GM12878 (cell line): ENCODE results near the gene GSTM5. TPM values are rescaled to one million over a fixed set of nuclear protein-coding genes. Genes with fewer than 3 reads are reported as not detected.

ENCODE experiments used
- ATAC-seq: fragments of 200-7000 bp; cut with Tn5 transposase; 3 replicates; pipeline ENCODE4 v1.9.1; 2020; ENCODE audit warnings: mild to moderate bottlenecking, moderate library complexity
- BruUV-seq: library from RNA; stranded (reverse); fragments of 400-500 nt; replicated peaks from 2 replicates; lab custom pipeline; 2021; lab: Mats Ljungman, UMichigan
- CTCF ChIA-PET: fragments of 300-600 bp; sonication (Branson Sonifier 250); formaldehyde crosslinking; extraction: SDS; loops from one replicate; lab custom pipeline; 2021; ENCODE audit warnings: inconsistent platforms; lab: Yijun Ruan, JAX
- POLR2A ChIA-PET: fragments of 350-600 bp; formaldehyde crosslinking; extraction: SDS; loops from one replicate; lab custom pipeline; 2021; ENCODE audit warnings: inconsistent platforms; lab: Charles Lee
- RAD21 ChIA-PET: fragments of 300-600 bp; sonication (Branson Sonifier 250); formaldehyde crosslinking; loops from one replicate; lab custom pipeline; 2023; ENCODE audit warnings: antibody characterized with exemption; ENCODE audit not compliant: unreplicated experiment; lab: Charles Lee
- SMC1A ChIA-PET: fragments of 300-600 bp; sonication (Branson Sonifier 250); formaldehyde crosslinking; loops from one replicate; lab custom pipeline; 2023; ENCODE audit not compliant: unreplicated experiment, uncharacterized antibody; lab: Charles Lee
- DNase-seq: peaks from one replicate; pipeline ENCODE4 v3.0.0-alpha.2; 2011; ENCODE audit warnings: low read depth, low spot score
- FAIRE-seq: peaks from 3 replicates; lab custom pipeline; 2011; peaks lifted over from hg19 to GRCh38; lab: Jason Lieb, UNC
- H2AFZ ChIP-seq: 2 replicates; pipeline ENCODE4 v1.6.0; 2011; ENCODE audit warnings: low read depth, low read length, control low read depth; ENCODE audit not compliant: control insufficient read depth
- H3K27ac ChIP-seq: 2 replicates; pipeline ENCODE4 v1.5.1; 2011; ENCODE audit warnings: control low read depth; ENCODE audit not compliant: control insufficient read depth, insufficient read depth
- H3K27me3 ChIP-seq, 2 experiments: replicated peaks in 1 of 2; 2 replicates each; pipeline versions ENCODE4 v1.6.0 to v1.6.1; 2011; ENCODE audit warnings: low read length in 1 of 2; ENCODE audit not compliant: control insufficient read depth in 2 of 2, insufficient read depth in 2 of 2
- H3K36me3 ChIP-seq, 2 experiments: 2 replicates each; pipeline ENCODE4 v1.5.1; 2011; ENCODE audit warnings: low read length in 1 of 2; ENCODE audit not compliant: control insufficient read depth in 2 of 2, insufficient read depth in 2 of 2
- H3K4me1 ChIP-seq: 2 replicates; pipeline ENCODE4 v1.6.1; 2011; ENCODE audit warnings: mild to moderate bottlenecking, low read length, moderate library complexity, mixed read lengths; ENCODE audit not compliant: control insufficient read depth, insufficient read depth
- H3K4me2 ChIP-seq: 2 replicates; pipeline ENCODE4 v1.6.0; 2011; ENCODE audit warnings: control low read depth; ENCODE audit not compliant: control insufficient read depth, insufficient read depth
- H3K4me3 ChIP-seq: fragments of 200-600 bp; sonication (generic); 2 replicates; pipeline ENCODE4 v1.5.1; 2016
- H3K79me2 ChIP-seq: 2 replicates; pipeline ENCODE4 v1.6.0; 2011; ENCODE audit warnings: low read length; ENCODE audit not compliant: control insufficient read depth, insufficient read depth
- H3K9ac ChIP-seq: 2 replicates; pipeline ENCODE4 v1.8.0; 2011; ENCODE audit warnings: low read length, control low read depth, mixed read lengths; ENCODE audit not compliant: control insufficient read depth, insufficient read depth
- H3K9me3 ChIP-seq: replicated peaks from 3 replicates; pipeline ENCODE4 v1.5.1; 2011; ENCODE audit warnings: mild to moderate bottlenecking, low read length; ENCODE audit not compliant: control insufficient read depth, insufficient read depth
- H4K20me1 ChIP-seq: 2 replicates; pipeline ENCODE4 v1.6.0; 2011; ENCODE audit not compliant: control insufficient read depth, insufficient read depth
- E2F8 ChIP-seq: fragments of 450-650 bp; IDR thresholded peaks from 2 replicates; pipeline ENCODE4 v1.6.1; 2018; ENCODE audit warnings: mild to moderate bottlenecking, low read depth, moderate library complexity; ENCODE audit not compliant: partially characterized antibody
- E4F1 ChIP-seq: fragments of 450-650 bp; IDR thresholded peaks from 2 replicates; pipeline ENCODE4 v1.6.1; 2018; ENCODE audit warnings: borderline replicate concordance, mild to moderate bottlenecking; ENCODE audit not compliant: partially characterized antibody
- ESRRA ChIP-seq: IDR thresholded peaks from 2 replicates; pipeline ENCODE4 v1.6.1; 2012; ENCODE audit warnings: mild to moderate bottlenecking, low read length, improper control_type of control experiment
- FOXM1 ChIP-seq: IDR thresholded peaks from 2 replicates; pipeline ENCODE4 v1.6.1; 2012; ENCODE audit warnings: low read depth, mild to moderate bottlenecking, inconsistent platforms, low read length, moderate library complexity
- HDAC2 ChIP-seq: fragments of 200-600 bp; sonication (generic); IDR thresholded peaks from 2 replicates; pipeline ENCODE4 v1.6.1; 2017
- MAX ChIP-seq: IDR thresholded peaks from 2 replicates; pipeline ENCODE4 v1.6.1; 2012; ENCODE audit warnings: low read depth, low read length, improper control_type of control experiment
- MYB ChIP-seq: fragments of 150-350 bp; IDR thresholded peaks from 2 replicates; pipeline ENCODE4 v1.6.1; 2014; ENCODE audit warnings: mild to moderate bottlenecking, low read depth, low read length, borderline replicate concordance
- MYC ChIP-seq: IDR thresholded peaks from 2 replicates; pipeline ENCODE4 v1.6.1; 2011; ENCODE audit warnings: mild to moderate bottlenecking, low read length, moderate library complexity, inconsistent platforms; ENCODE audit not compliant: insufficient read depth, insufficient replicate concordance, insufficient read length, severe bottlenecking
- NBN ChIP-seq: fragments of 450-650 bp; IDR thresholded peaks from 2 replicates; pipeline ENCODE4 v1.6.1; 2016
- NKRF ChIP-seq: fragments of 450-650 bp; conservative IDR thresholded peaks from 2 replicates; pipeline ENCODE4 v1.6.1; 2017; ENCODE audit warnings: mild to moderate bottlenecking, moderate library complexity
- RFX5 ChIP-seq: IDR thresholded peaks from 2 replicates; pipeline ENCODE4 v1.6.1; 2011; ENCODE audit warnings: low read depth, low read length, improper control_type of control experiment
- USF2 ChIP-seq: IDR thresholded peaks from 2 replicates; pipeline ENCODE4 v1.6.1; 2011; ENCODE audit warnings: low read depth, low read length, improper control_type of control experiment, borderline replicate concordance
- ZSCAN29 ChIP-seq: fragments of 450-650 bp; IDR thresholded peaks from 2 replicates; pipeline ENCODE4 v1.6.1; 2017; ENCODE audit warnings: mild to moderate bottlenecking, moderate library complexity
- WGBS: methylation state at CpG from one replicate; pipeline ENCODE4 v1.1.6; 2016; ENCODE audit warnings: low lambda C conversion rate; ENCODE audit not compliant: insufficient replicate concordance, insufficient coverage; ENCODE audit errors: missing lambda C conversion rate; 5-methylcytosine and 5-hydroxymethylcytosine counted together
- in situ Hi-C: fragments of 300-500 bp; cut with MboI; formaldehyde crosslinking; loops from 9 replicates; pipeline ENCODE4 v1.14.3; 2018; ENCODE audit warnings: mixed read lengths
- intact Hi-C: fragments of 100-400 bp; cut with micrococcal nuclease; formaldehyde crosslinking; loops from one replicate; pipeline ENCODE4 v1.14.2; 2022; ENCODE audit not compliant: unreplicated experiment
- polyA plus RNA-seq, 11 experiments: library from polyadenylated mRNA; depleted of rRNA in 4 of 11; unstranded in 6 of 11; stranded (reverse) in 5 of 11; fragments of >200 nt; fragmentation: Nextera tagmentation in 4 of 11; fragmentation: Illumina TruSeq in 1 of 11; extraction: Ambion mirVana in 4 of 11; extraction: Trizol in 1 of 11; gene quantifications; 1 replicate in 1 of 11; 2 replicates in 10 of 11; pipeline versions ENCODE4 v1.2.1 to v1.2.3, GENCODE V29; 2011 to 2016; ENCODE audit warnings: inconsistent platforms in 2 of 11, missing spikeins in 2 of 11, low read depth in 1 of 11
- total RNA-seq, 4 experiments: library from RNA; depleted of rRNA in 3 of 4; stranded (reverse); fragments of >200 nt in 3 of 4; fragmentation: Illumina TruSeq in 1 of 4; extraction: Trizol in 1 of 4; gene quantifications; 2 replicates each; pipeline versions ENCODE4 v1.2.1 to v1.2.3, GENCODE V29; 2013 to 2021
- TF ChIP-seq, protein P1 (sequence below): fragments of 450-650 bp; IDR thresholded peaks from 2 replicates; pipeline ENCODE4 v1.6.1; 2016; ENCODE audit warnings: mild to moderate bottlenecking

GSTM5 gene
- total and polyA plus RNA-seq, 10 of the 15 experiments (the other 5 are each of a cell fraction or from before 2014, with no cell fraction given), result 0.10 to 0.37 (median 0.26) TPM; not detected in 1

DNA sequence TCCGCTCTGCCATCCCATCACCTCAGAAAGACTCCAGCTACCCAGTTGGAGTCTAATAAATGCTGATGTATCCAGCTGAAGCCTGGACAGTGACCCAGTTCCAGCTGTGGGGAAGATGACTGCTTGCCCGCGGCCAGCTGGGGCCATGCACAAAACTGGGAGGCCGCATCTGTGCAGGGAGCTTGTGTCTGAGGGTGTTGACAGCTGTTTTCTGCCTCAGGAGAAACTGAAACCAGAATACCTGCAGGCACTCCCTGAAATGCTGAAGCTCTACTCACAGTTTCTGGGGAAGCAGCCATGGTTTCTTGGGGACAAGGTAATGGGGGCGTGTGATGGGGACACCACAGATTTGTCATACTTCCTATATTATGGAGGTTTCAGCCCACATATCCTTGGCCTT lies 41.0 kb upstream of the GSTM5 start:
- in situ Hi-C loops, result no loop called here
- intact Hi-C loops, result no loop called here
- 87% methylated on average over 5 of the region's 5 CpGs for WGBS
- Histone ChIP-seq H3K79me2 (no peaks in the 10 kb centered on the region), H3K4me3 (no peak overlapping the region), H3K27ac (no peak overlapping the region), H4K20me1 (no peaks in the 10 kb centered on the region), H3K27me3 (no peaks in the 10 kb centered on the region), H3K9me3 (no peaks in the 10 kb centered on the region), H2AFZ (no peak overlapping the region), H3K36me3 (no peaks in the 10 kb centered on the region), H3K9ac (no peak overlapping the region), H3K4me2 (no peak overlapping the region), H3K4me1 (peaks cover 10% of the 10 kb centered on the region)
- CTCF ChIA-PET, result interaction anchor here (0.9 to 3.0 kb wide), 4 partner anchors 12 to 313 kb away, joined by 3 to 21 read pairs (median 3); no protein-coding TSS in a partner anchor
- POLR2A ChIA-PET, result interaction anchor here (1.3 kb wide), 1 partner anchor 16 kb away, joined by 4 read pairs; the partner anchor contains the start of gene GSTM1
- SMC1A ChIA-PET, result interaction anchor here (0.9 to 1.6 kb wide), 4 partner anchors 9 to 18 kb away, joined by 3 to 4 read pairs (median 4); partner anchors contain the start of gene GSTM1
- BruUV-seq, result no TSS peak
- DNase-seq (no peak), FAIRE-seq (no peak), ATAC-seq (no peak)
- RAD21 ChIA-PET, result interaction anchor here (0.8 kb wide), 1 partner anchor 31 kb away, joined by 3 read pairs; no protein-coding TSS in a partner anchor
- TF ChIP-seq HDAC2 (no peak), NBN (no peak), USF2 (no peak), MAX (no peak), ZSCAN29 (no peak), MYC (no peak), FOXM1 (no peak), E2F8 (no peak), RFX5 (no peak), MYB (no peak), NKRF (no peak), E4F1 (no peak), ESRRA (no peak)
- TF ChIP-seq, protein P1, sequence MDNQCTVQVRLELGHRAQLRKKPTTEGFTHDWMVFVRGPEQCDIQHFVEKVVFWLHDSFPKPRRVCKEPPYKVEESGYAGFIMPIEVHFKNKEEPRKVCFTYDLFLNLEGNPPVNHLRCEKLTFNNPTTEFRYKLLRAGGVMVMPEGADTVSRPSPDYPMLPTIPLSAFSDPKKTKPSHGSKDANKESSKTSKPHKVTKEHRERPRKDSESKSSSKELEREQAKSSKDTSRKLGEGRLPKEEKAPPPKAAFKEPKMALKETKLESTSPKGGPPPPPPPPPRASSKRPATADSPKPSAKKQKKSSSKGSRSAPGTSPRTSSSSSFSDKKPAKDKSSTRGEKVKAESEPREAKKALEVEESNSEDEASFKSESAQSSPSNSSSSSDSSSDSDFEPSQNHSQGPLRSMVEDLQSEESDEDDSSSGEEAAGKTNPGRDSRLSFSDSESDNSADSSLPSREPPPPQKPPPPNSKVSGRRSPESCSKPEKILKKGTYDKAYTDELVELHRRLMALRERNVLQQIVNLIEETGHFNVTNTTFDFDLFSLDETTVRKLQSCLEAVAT, result no peak
